K562 (cell line): ENCODE measurements around the gene NEMF. TPM values are rescaled to one million over a fixed set of nuclear protein-coding genes. Genes with fewer than 3 reads are reported as not detected.

Experiments
- ATAC-seq: fragments of 200-7000 bp; cut with Tn5 transposase; 3 replicates; pipeline ENCODE4 v1.9.1; 2020; ENCODE audit warnings: moderate library complexity
- BruUV-seq: library from RNA; stranded (reverse); fragments of 400-500 nt; replicated peaks from 2 replicates; lab custom pipeline; 2021; lab: Mats Ljungman, UMichigan
- CTCF ChIA-PET: fragments of 300-600 bp; formaldehyde crosslinking; extraction: SDS; loops from one replicate; lab custom pipeline; 2021; ENCODE audit warnings: low intra/inter-chr PET ratio; lab: Yijun Ruan, JAX
- POLR2A ChIA-PET: fragments of 300-600, 350-650 bp; sonication (Branson Sonifier 250); formaldehyde crosslinking; extraction: SDS; loops from one replicate; lab custom pipeline; 2021; ENCODE audit warnings: antibody characterized with exemption, inconsistent platforms; lab: Yijun Ruan, JAX
- DNase-seq, 4 experiments: peaks; one replicate each; pipeline versions ENCODE4 v3.0.0 to v3.0.0-alpha.2; 2011 to 2018; ENCODE audit warnings: low spot score in 3 of 4, mixed read lengths in 3 of 4; ENCODE audit errors: extremely low read depth in 1 of 4
- FAIRE-seq: peaks from 2 replicates; lab custom pipeline; 2011; peaks lifted over from hg19 to GRCh38; lab: Jason Lieb, UNC
- H2AFZ ChIP-seq: 2 replicates; pipeline ENCODE4 v1.6.0; 2011; ENCODE audit warnings: low read depth, low read length, control low read depth, inconsistent platforms
- H3K27ac ChIP-seq: fragments of 200-600 bp; 3 replicates; pipeline ENCODE4 v1.8.0; 2011; ENCODE audit warnings: low read depth, mild to moderate bottlenecking, control low read depth, inconsistent platforms, low read length, moderate library complexity, mixed read lengths; ENCODE audit errors: extremely low read depth
- H3K27me3 ChIP-seq, 2 experiments: fragments of 300-600 bp in 1 of 2; 2 replicates in 1 of 2; 3 replicates in 1 of 2; pipeline versions ENCODE4 v1.6.0 to v1.8.0; 2011; ENCODE audit warnings: inconsistent platforms in 2 of 2, low read length in 2 of 2, mild to moderate bottlenecking in 1 of 2, mixed read lengths in 1 of 2, moderate library complexity in 1 of 2; ENCODE audit not compliant: control insufficient read depth in 2 of 2, insufficient read depth in 2 of 2
- H3K36me3 ChIP-seq: fragments of 300-600 bp; 3 replicates; pipeline ENCODE4 v1.8.0; 2011; ENCODE audit warnings: mild to moderate bottlenecking, low read length, inconsistent platforms; ENCODE audit not compliant: control insufficient read depth, insufficient read depth
- H3K4me1 ChIP-seq, 2 experiments: fragments of 200-600 bp in 1 of 2; replicated peaks in 1 of 2; 2 replicates in 1 of 2; 3 replicates in 1 of 2; pipeline versions ENCODE4 v1.5.1 to v1.8.0; 2011; ENCODE audit warnings: inconsistent platforms in 2 of 2, low read length in 2 of 2, mild to moderate bottlenecking in 1 of 2, mixed read lengths in 1 of 2, moderate library complexity in 1 of 2; ENCODE audit not compliant: control insufficient read depth in 2 of 2, insufficient read depth in 2 of 2
- H3K4me2 ChIP-seq: 2 replicates; pipeline ENCODE4 v1.6.1; 2011; ENCODE audit warnings: low read length, control low read depth, inconsistent platforms, mixed read lengths; ENCODE audit not compliant: insufficient read depth
- H3K4me3 ChIP-seq: fragments of 200-600 bp; sonication (generic), shearing (Covaris generic); 2 replicates; pipeline ENCODE4 v1.5.1; 2016; ENCODE audit warnings: control low read depth, inconsistent platforms
- H3K79me2 ChIP-seq: fragments of 200-600 bp; 3 replicates; pipeline ENCODE4 v1.8.0; 2011; ENCODE audit warnings: low read length, inconsistent platforms; ENCODE audit not compliant: control insufficient read depth, insufficient read depth
- H3K9ac ChIP-seq, 2 experiments: 2 replicates each; pipeline versions ENCODE4 v1.6.0 to v1.6.1; 2011; ENCODE audit warnings: low read depth in 2 of 2, low read length in 2 of 2, control low read depth in 1 of 2, inconsistent platforms in 1 of 2, mild to moderate bottlenecking in 1 of 2, mixed read lengths in 1 of 2; ENCODE audit not compliant: insufficient read depth in 1 of 2
- H3K9me1 ChIP-seq: one replicate; pipeline ENCODE4 v1.6.0; 2011; ENCODE audit warnings: inconsistent platforms, mild to moderate bottlenecking, low read length, moderate library complexity; ENCODE audit not compliant: control insufficient read depth, insufficient read depth
- H3K9me3 ChIP-seq: replicated peaks from 2 replicates; pipeline ENCODE4 v1.5.1; 2011; ENCODE audit warnings: low read depth, low read length, inconsistent platforms; ENCODE audit not compliant: control insufficient read depth, insufficient read depth
- H4K20me1 ChIP-seq: replicated peaks from 2 replicates; pipeline ENCODE4 v1.6.1; 2011; ENCODE audit warnings: low read length, inconsistent platforms, mixed read lengths; ENCODE audit not compliant: control insufficient read depth, insufficient read depth
- C11orf30 ChIP-seq: fragments of 450-650 bp; IDR thresholded peaks from 2 replicates; pipeline ENCODE4 v1.6.1; 2016; ENCODE audit warnings: low read depth, mild to moderate bottlenecking
- CHD2 ChIP-seq: IDR thresholded peaks from 2 replicates; pipeline ENCODE4 v1.6.1; 2011; ENCODE audit warnings: low read depth, low read length
- CUX1 ChIP-seq: fragments of 200-800 bp; sonication (Bioruptor generic); IDR thresholded peaks from 2 replicates; pipeline ENCODE4 v1.6.1; 2016; ENCODE audit warnings: missing genetic modification characterization, missing compliant biosample characterization
- ESRRB ChIP-seq: fragments of 250-450 bp; sonication (Bioruptor Pico); IDR thresholded peaks from 2 replicates; pipeline ENCODE4 v1.5.0; 2020; ENCODE audit warnings: mild to moderate bottlenecking, moderate library complexity, borderline replicate concordance
- FOXK1 ChIP-seq: sonication (generic); formaldehyde crosslinking; IDR thresholded peaks from 2 replicates; pipeline ENCODE4 v1.8.0; 2022; ENCODE audit warnings: missing genetic modification reagents, mild to moderate bottlenecking, borderline replicate concordance
- GMEB1 ChIP-seq: fragments of 250-450 bp; sonication (Bioruptor Pico); IDR thresholded peaks from 2 replicates; pipeline ENCODE4 v1.4.0; 2020; ENCODE audit warnings: mild to moderate bottlenecking
- HNRNPK ChIP-seq: fragments of 200-400 bp; formaldehyde crosslinking; IDR thresholded peaks from one replicate; pipeline ENCODE4 v1.6.1; 2018; ENCODE audit warnings: mild to moderate bottlenecking, low read depth, low read length; ENCODE audit not compliant: poor library complexity, severe bottlenecking
- NFATC3 ChIP-seq: fragments of 450-650 bp; IDR thresholded peaks from 2 replicates; pipeline ENCODE4 v1.6.1; 2017; ENCODE audit warnings: mild to moderate bottlenecking
- SREBF2 ChIP-seq: sonication (generic); formaldehyde crosslinking; IDR thresholded peaks from 2 replicates; pipeline ENCODE4 v1.4.0; 2020; ENCODE audit warnings: mild to moderate bottlenecking, missing genetic modification reagents
- TEAD4 ChIP-seq, 2 experiments: sonication (generic) in 1 of 2; formaldehyde crosslinking in 1 of 2; IDR thresholded peaks; 2 replicates each; pipeline versions ENCODE4 v1.6.1 to v1.8.0; 2012 to 2022; ENCODE audit warnings: borderline replicate concordance in 1 of 2, inconsistent platforms in 1 of 2, low read length in 1 of 2, mild to moderate bottlenecking in 1 of 2, missing genetic modification reagents in 1 of 2
- ZKSCAN1 ChIP-seq: fragments of 150-350 bp; IDR thresholded peaks from 2 replicates; pipeline ENCODE4 v1.6.1; 2016; ENCODE audit warnings: low read depth, low read length
- ZKSCAN3 ChIP-seq: fragments of 250-450 bp; sonication (Bioruptor Pico); IDR thresholded peaks from 2 replicates; pipeline ENCODE4 v1.4.0; 2020
- ZNF146 ChIP-seq: IDR thresholded peaks from one replicate; pipeline ENCODE4 v1.6.1; 2018; ENCODE audit warnings: missing compliant biosample characterization; ENCODE audit not compliant: unreplicated experiment
- ZNF23 ChIP-seq: fragments of 250-450 bp; sonication (Bioruptor Pico); IDR thresholded peaks from 2 replicates; pipeline ENCODE4 v1.4.0; 2020; ENCODE audit warnings: mild to moderate bottlenecking
- ZNF274 ChIP-seq: IDR thresholded peaks from 2 replicates; pipeline ENCODE4 v1.6.1; 2011; ENCODE audit warnings: low read depth, mild to moderate bottlenecking, low read length, moderate library complexity, borderline replicate concordance
- ZNF316 ChIP-seq: fragments of 450-650 bp; IDR thresholded peaks from 2 replicates; pipeline ENCODE4 v1.6.1; 2016
- WGBS: fragments of 100-300 bp; shearing (Covaris generic); methylation state at CpG from one replicate; pipeline ENCODE4 v1.1.6; 2016; ENCODE audit warnings: low coverage, mixed read lengths; ENCODE audit not compliant: insufficient coverage; ENCODE audit errors: missing lambda C conversion rate; 5-methylcytosine and 5-hydroxymethylcytosine counted together
- in situ Hi-C: fragments of 300-500 bp; cut with MboI; formaldehyde crosslinking; loops from 4 replicates; pipeline ENCODE4 v1.15.0; 2018; ENCODE audit warnings: inconsistent platforms, mixed read lengths
- intact Hi-C: fragments of 100-400 bp; cut with micrococcal nuclease; formaldehyde crosslinking; loops from 2 replicates; pipeline ENCODE4 v1.14.2; 2022
- polyA plus RNA-seq, 8 experiments: library from polyadenylated mRNA; depleted of rRNA in 4 of 8; stranded (reverse) in 5 of 8; unstranded in 3 of 8; fragments of >200 nt; fragmentation: Nextera tagmentation in 2 of 8; fragmentation: Illumina TruSeq in 1 of 8; extraction: Ambion mirVana in 2 of 8; extraction: Trizol in 1 of 8; gene quantifications; 2 replicates each; pipeline versions ENCODE4 v1.2.1 to v1.2.3, GENCODE V29; 2011 to 2014; ENCODE audit warnings: inconsistent platforms in 1 of 8, missing spikeins in 1 of 8
- total RNA-seq, 7 experiments: library from RNA; depleted of rRNA in 6 of 7; stranded (reverse); fragments of >200 nt in 6 of 7; fragmentation: Illumina TruSeq in 2 of 7; extraction: Trizol in 2 of 7; gene quantifications; 2 replicates each; pipeline versions ENCODE4 v1.2.1 to v1.2.3, GENCODE V29; 2011 to 2021; ENCODE audit warnings: low replicate concordance in 1 of 7

Gene NEMF
- total and polyA plus RNA-seq, 9 of the 15 experiments (the other 6 are each of a cell fraction or from before 2014, with no cell fraction given): 38.8 to 94.4 (median 61.0) TPM

- Histone ChIP-seq H3K79me2 (peaks cover 57% of the 10 kb centered on the region), H3K27ac (peak within 1 kb of the TSS; percentile 95), H4K20me1 (peaks cover 12% of the 10 kb centered on the region; the same call in 1 of the 2 replicates), H3K27me3 (no peaks in the 10 kb centered on the region), H2AFZ (peak within 1 kb of the TSS; percentile 83), H3K4me1 (peaks cover 2 to 9% of the 10 kb centered on the region in 2 experiments; a peak in 4 of 5 replicates), H3K9me3 (no peaks in the 10 kb centered on the region), H3K36me3 (peaks cover 26% of the 10 kb centered on the region), H3K9me1 (no peaks in the 10 kb centered on the region), H3K9ac (peak within 1 kb of the TSS; percentile 87 to 99), H3K4me2 (peak within 1 kb of the TSS; percentile 92), H3K4me3 (peak within 1 kb of the TSS; percentile 75)
- POLR2A ChIA-PET: interaction anchor here (0.6 to 2.2 kb wide), 6 partner anchors 10 to 220 kb away, joined by 3 to 12 read pairs (median 4); no protein-coding TSS in a partner anchor
- CTCF ChIA-PET: interaction anchor here (0.6 kb wide), 1 partner anchor 212 kb away, joined by 3 read pairs; no protein-coding TSS in a partner anchor
- under 1% methylated on average over 40 of the region's 66 CpGs for WGBS
- in situ Hi-C loops: no loop called here
- peak; percentile 89 for FAIRE-seq
- intact Hi-C loops: loop anchor here (2.0 kb wide), 2 partner anchors 30 to 108 kb away; no protein-coding TSS in a partner anchor
- DNase-seq: peak; percentile 87 to 96 (median 90)
- BruUV-seq: no TSS peak
- ATAC-seq: peak; percentile 82
- TF ChIP-seq SREBF2 (CRISPR knock-in tag) (no peak), HNRNPK (no peak), GMEB1 (CRISPR knock-in tag) (peak; percentile 83), NFATC3 (no peak), ZKSCAN3 (CRISPR knock-in tag) (no peak), C11orf30 (peak; percentile 34), ZNF274 (no peak), ZNF23 (CRISPR knock-in tag) (no peak), ESRRB (CRISPR knock-in tag) (no peak), ZNF146 (CRISPR knock-in tag) (no peak), CUX1 (CRISPR knock-in tag) (no peak), ZKSCAN1 (no peak), CHD2 (peak; percentile 50; the same call in 1 of the 2 replicates), ZNF316 (no peak), FOXK1 (CRISPR knock-in tag) (no peak), TEAD4 (IDR thresholded peaks at IDR 0.05; ENCODE audit: low read length) (no peak; the same call in none of the 2 replicates), TEAD4 (CRISPR knock-in tag; IDR thresholded peaks at IDR 0.05; ENCODE audit: borderline replicate concordance) (no peak)
Measured at GRCh38 chr14:49892636-49893308, 40.2 kb upstream of the NEMF start, which contains the start of gene ARF6. TSS of gene ARF6 (plus strand) at chr14:49893082. CDS start at chr14:49893737, 655 bp downstream.
